GM18502 (cell line): ENCODE data around the gene SESN3.

Source experiments
- ATAC-seq: cut with Tn5 transposase; IDR thresholded peaks from one replicate; pipeline ENCODE4 v1.9.1; 2021; ENCODE audit warnings: mild to moderate bottlenecking; ENCODE audit not compliant: unreplicated experiment, poor library complexity

Gene SESN3

DNA sequence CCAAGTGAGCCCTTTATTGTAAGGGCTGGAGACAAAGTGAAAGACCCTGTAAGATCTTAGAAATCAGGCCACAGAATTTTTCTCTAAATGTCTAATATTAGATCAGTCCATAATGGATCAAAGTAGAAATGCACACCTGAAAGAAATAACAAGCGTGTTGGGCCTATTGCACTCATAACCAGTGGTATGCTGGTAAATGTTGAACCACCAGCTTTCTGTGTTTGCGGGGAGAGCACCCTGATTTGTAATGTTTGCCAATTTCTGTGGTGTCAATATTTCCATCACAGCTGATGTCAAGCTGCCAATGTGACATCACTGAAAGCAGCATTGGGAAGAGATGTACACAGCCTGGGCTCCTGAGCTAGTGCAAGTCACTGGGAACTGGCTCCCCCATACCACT is 95.1 kb downstream of the SESN3 start:
- no peak for ATAC-seq

DNA sequence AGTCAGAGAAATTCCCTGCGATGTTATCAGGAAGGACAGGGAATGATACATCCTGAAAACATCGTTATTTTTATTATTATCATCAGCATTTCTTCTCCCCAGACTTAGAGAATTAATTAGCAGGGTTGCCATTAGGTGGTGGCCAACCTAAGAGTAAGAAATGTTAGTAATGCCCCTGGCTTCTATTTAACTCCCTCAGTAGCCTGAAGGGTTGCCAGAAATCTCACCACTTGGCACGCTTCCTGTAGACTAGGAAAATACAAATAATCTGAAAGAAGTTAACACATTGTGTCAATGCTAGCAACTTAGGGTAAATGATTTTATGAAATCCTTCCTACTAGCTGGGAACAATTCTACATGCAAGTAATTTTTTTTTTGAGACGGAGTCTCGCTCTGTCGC is 95.8 kb downstream of the SESN3 start:
- no peak for ATAC-seq

DNA sequence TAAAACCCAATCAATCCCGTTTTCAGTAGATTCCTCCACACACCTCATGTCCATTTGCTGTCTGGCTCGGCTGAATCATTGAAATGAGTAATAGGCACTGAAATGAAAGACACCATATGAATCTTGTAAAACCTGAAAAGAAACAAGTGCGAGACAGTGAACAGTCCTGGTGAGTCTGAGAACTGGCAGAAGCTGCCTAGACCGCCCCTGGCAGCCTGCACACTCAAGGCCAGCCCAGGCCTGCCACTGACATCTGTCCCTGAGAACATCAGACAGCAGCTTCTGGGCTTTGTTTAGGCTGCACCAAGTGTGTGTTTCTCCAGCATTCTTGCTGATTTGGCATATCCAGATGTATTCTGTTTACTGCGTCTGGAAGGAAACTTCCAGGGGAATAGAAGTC is 96.5 kb downstream of the SESN3 start:
- no peak for ATAC-seq

DNA sequence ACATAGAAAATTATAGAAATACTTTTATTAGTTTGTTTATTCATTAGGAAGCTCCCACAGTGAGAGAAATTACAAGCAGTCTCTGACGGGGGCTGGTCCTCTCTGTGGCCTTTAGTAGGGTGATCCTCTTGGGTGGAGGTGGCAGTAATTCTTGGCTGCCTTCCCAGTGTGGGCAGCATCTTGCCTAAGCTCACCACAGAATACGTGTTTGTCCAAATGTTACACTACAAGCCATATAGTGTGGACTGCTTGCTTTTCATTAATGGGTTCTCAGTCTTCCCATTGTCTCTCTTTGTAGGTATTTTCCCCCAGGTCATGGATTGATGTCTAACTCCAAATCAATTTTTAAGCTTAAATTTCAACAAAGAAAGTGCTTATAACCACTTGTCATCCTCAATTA is 98.0 kb downstream of the SESN3 start:
- ATAC-seq = no peak

DNA sequence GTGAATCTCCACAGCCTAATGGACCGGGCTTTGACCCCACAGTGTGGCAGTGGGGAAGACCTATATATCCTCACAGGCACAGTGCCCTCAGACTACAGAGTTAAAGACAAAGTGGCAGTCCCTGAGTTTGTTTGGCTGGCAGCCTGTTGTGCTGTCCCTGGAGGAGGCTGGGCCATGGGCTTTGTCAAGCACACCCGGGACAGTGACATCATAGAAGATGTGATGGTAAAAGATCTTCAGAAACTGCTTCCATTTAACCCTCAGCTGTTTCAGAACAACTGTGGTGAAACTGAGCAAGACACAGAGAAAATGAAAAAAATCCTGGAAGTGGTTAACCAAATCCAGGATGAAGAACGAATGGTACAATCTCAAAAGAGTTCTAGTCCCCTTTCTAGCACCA is 102.4 kb downstream of the SESN3 start:
- no peak for ATAC-seq

DNA sequence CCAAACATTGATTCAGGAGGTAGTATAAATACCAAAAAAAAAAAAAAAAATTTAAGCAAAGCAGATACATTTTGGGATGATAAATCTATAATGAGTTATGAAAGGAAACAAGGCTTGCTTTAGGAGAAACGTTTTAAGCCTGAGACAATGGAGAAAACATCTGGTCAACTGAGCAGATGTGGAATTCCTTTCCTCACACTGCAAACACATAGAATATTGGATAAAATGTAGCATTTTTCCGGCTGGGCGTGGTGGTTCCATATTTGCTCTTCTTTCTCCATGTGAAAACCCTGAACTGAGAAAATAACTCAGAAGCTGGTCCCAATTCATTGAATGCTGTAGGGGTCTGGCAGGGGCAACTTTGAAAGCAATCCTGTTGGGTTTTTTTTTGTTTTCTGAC is 107.4 kb downstream of the SESN3 start:
- no peak for ATAC-seq

DNA sequence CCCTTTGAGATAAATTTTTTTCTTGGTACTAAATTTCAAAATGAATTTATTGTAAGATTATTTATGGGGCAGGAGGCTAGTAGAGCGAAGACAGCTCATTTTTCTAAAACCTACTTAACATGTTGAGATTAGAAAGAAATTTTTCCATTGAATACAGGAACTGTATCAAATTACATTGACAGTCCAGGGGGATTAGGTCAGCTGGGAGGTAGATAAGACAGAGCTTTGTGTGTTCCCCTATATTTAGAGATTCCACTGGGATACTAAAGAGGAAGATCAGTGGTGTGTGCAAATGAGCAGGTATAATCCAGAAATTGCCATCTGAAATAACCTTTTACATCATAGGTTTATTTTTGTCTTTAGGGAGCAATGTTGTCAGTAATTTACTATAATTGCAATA is 109.3 kb downstream of the SESN3 start:
- ATAC-seq = no peak

DNA sequence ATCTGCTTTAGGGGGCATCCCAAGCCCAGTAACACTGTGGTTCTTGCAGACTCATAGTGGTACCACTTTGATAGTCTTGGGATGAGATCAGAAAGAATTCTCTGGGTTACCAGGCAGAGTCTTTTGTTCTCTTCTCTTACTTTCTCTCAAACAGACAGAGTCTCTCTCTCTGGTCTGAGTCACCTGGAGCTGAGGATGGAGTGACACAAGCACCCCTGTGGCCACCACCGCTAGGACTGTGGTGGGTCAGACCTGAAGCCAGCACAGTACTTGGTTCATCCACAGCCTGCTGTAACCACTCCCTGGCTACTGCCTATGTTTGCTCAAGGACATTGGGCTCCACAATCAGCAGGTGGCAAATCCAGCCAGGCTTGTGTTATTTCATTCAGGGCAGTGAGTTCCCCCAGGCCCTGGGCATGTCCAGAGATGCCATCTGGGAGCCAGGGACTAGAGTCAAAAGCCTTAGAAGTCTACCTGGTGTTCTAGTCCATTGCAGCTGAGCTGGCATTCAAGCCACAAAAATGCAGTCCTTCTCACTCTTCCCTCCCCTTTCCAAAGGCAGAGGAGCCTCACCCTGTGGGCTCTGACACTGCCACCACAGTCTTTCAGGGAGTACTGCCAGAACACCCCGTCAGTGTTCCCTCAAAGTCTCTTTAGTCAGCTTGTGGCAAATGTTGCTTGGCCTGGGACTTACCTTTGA is 111.5 kb downstream of the SESN3 start:
- ATAC-seq = no peak

DNA sequence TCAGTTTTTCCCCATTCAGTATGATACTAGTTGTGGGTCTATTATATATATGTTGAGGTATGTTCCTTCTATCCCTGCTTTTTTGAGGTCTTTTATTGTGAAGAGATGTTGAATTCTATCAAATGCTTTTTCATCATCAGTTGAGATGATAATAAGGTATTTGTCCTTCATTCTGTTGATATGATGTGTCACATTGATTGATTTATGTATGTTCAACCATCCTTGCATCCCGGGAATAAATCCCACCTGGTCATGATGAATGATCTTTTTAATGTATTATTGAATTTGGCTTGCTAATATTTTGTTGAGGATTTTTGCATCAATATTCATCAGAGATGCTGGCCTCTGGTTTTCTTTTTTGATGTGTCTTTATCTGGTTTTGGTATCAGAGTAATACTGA is 115.4 kb downstream of the SESN3 start:
- no peak for ATAC-seq
